Gastroesophageal sphincter (tissue), 3 donors: ENCODE measurements around the gene LAMA2.

Experiments used
- EP300 ChIP-seq: sonication (generic); formaldehyde crosslinking; IDR thresholded peaks from one replicate; pipeline ENCODE4 v1.6.1; 2017; ENCODE audit warnings: antibody characterized with exemption, mild to moderate bottlenecking
- POLR2A ChIP-seq, 2 donors: fragments of 450-650 bp; IDR thresholded peaks; one replicate each; pipeline ENCODE4 v1.6.1; 2017; ENCODE audit warnings: antibody characterized with exemption in 2 of 2, mild to moderate bottlenecking in 2 of 2, moderate library complexity in 1 of 2
- POLR2AphosphoS5 ChIP-seq: sonication (generic); formaldehyde crosslinking; IDR thresholded peaks from one replicate; pipeline ENCODE4 v1.6.1; 2017; ENCODE audit warnings: antibody characterized with exemption
- TF ChIP-seq, protein P1 (sequence below), 4 experiments: fragments of 200-600 bp in 2 of 4; fragments of 450-650 bp in 2 of 4; sonication (generic) in 1 of 4; IDR thresholded peaks; one replicate each; pipeline ENCODE4 v1.5.1; 2017 to 2019; ENCODE audit warnings: antibody characterized with exemption in 4 of 4, mild to moderate bottlenecking in 2 of 4, moderate library complexity in 2 of 4

DNA sequence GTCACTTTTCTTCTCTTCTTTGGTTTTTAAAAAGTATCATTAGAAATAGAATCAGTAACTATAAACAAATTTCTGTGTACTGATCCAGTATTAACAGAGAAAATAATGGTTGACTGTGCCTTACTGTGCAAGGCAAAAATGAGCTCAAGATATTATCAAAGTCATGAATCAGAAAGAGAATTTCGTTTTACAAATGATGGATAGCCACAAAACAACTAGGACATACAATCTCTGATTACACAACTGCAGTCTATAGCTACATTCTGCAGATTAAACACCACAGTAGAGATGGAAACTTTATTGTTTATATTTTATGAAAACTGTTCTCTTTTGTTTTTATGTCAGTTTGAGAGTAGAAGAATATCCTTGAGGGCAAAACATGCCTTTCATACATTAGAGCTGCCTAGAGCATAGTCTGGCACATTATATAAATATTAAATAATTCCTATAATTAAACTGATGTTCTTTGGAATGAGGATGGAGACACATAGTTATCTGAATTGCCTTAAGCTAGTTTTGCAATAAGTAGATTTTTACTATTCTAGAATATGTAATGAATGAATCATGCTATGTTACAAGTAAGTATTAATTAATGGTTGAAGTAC lies 333.1 kb downstream of the LAMA2 start:
- TF ChIP-seq, protein P1, sequence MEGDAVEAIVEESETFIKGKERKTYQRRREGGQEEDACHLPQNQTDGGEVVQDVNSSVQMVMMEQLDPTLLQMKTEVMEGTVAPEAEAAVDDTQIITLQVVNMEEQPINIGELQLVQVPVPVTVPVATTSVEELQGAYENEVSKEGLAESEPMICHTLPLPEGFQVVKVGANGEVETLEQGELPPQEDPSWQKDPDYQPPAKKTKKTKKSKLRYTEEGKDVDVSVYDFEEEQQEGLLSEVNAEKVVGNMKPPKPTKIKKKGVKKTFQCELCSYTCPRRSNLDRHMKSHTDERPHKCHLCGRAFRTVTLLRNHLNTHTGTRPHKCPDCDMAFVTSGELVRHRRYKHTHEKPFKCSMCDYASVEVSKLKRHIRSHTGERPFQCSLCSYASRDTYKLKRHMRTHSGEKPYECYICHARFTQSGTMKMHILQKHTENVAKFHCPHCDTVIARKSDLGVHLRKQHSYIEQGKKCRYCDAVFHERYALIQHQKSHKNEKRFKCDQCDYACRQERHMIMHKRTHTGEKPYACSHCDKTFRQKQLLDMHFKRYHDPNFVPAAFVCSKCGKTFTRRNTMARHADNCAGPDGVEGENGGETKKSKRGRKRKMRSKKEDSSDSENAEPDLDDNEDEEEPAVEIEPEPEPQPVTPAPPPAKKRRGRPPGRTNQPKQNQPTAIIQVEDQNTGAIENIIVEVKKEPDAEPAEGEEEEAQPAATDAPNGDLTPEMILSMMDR (IDR thresholded peaks at IDR 0.05) = no peak
- no peak for TF ChIP-seq POLR2A (IDR thresholded peaks at IDR 0.05)
- TF ChIP-seq POLR2AphosphoS5 = no peak
- no peak for TF ChIP-seq EP300
